OCI-LY7 (cell line): Measurements from ENCODE around the gene GAS7. TPM values are rescaled to one million over a fixed set of nuclear protein-coding genes. Genes with fewer than 3 reads are reported as not detected.

Source experiments
- BruUV-seq: library from RNA; stranded (reverse); fragments of 400-500 nt; replicated peaks from 2 replicates; lab custom pipeline; 2021; lab: Mats Ljungman, UMichigan
- CTCF ChIA-PET: fragments of 300-600 bp; sonication (Branson Sonifier 250); formaldehyde crosslinking; loops from one replicate; lab custom pipeline; 2022; ENCODE audit warnings: antibody characterized with exemption; ENCODE audit not compliant: unreplicated experiment; lab: Charles Lee
- POLR2A ChIA-PET: fragments of 300-600 bp; sonication (Branson Sonifier 250); formaldehyde crosslinking; loops from one replicate; lab custom pipeline; 2022; ENCODE audit warnings: antibody characterized with exemption; lab: Charles Lee
- DNase-seq: peaks from one replicate; pipeline ENCODE4 v3.0.0-alpha.2; 2015; ENCODE audit warnings: low spot score
- H2AFZ ChIP-seq: fragments of 200-600 bp; sonication (generic), shearing (Covaris generic); 2 replicates; pipeline ENCODE4 v1.6.1; 2014; ENCODE audit warnings: mild to moderate bottlenecking, antibody characterized with exemption, low read length, moderate library complexity
- H3K27ac ChIP-seq: fragments of 200-600 bp; sonication (generic); 2 replicates; pipeline ENCODE4 v1.5.1; 2014; ENCODE audit warnings: mixed run types, low read depth, mild to moderate bottlenecking, moderate library complexity, low read length, inconsistent platforms; ENCODE audit not compliant: poor library complexity, severe bottlenecking
- H3K36me3 ChIP-seq: fragments of 200-600 bp; sonication (generic); 2 replicates; pipeline ENCODE4 v1.6.1; 2014; ENCODE audit warnings: mild to moderate bottlenecking, antibody characterized with exemption, low read length, moderate library complexity, mixed read lengths; ENCODE audit not compliant: insufficient read depth
- H3K4me1 ChIP-seq: fragments of 200-600 bp; sonication (generic); 2 replicates; pipeline ENCODE4 v1.5.1; 2014; ENCODE audit warnings: mild to moderate bottlenecking, low read length; ENCODE audit not compliant: insufficient read depth, poor library complexity, severe bottlenecking
- H3K4me2 ChIP-seq: fragments of 200-600 bp; sonication (generic); 2 replicates; pipeline ENCODE4 v1.6.1; 2014; ENCODE audit warnings: mild to moderate bottlenecking, low read length
- H3K4me3 ChIP-seq: fragments of 200-600 bp; sonication (generic); 2 replicates; pipeline ENCODE4 v1.5.1; 2014; ENCODE audit warnings: mild to moderate bottlenecking, low read depth, low read length; ENCODE audit not compliant: poor library complexity, severe bottlenecking
- H3K79me2 ChIP-seq: fragments of 200-600 bp; sonication (generic); 2 replicates; pipeline ENCODE4 v1.6.1; 2016; ENCODE audit warnings: low read depth, mild to moderate bottlenecking, low read length, moderate library complexity, mixed read lengths; ENCODE audit not compliant: insufficient read depth
- H3K9me2 ChIP-seq: fragments of 200-600 bp; sonication (generic); 2 replicates; pipeline ENCODE4 v1.6.1; 2016; ENCODE audit warnings: mild to moderate bottlenecking, low read length, mixed read lengths; ENCODE audit not compliant: insufficient read depth
- H3K9me3 ChIP-seq: fragments of 200-600 bp; sonication (generic); 2 replicates; pipeline ENCODE4 v1.6.1; 2014; ENCODE audit warnings: mild to moderate bottlenecking, mixed run types, low read length, mixed read lengths
- H4K20me1 ChIP-seq: fragments of 200-600 bp; sonication (generic); 2 replicates; pipeline ENCODE4 v1.6.1; 2014; ENCODE audit warnings: mild to moderate bottlenecking, antibody characterized with exemption, low read length, moderate library complexity, mixed read lengths; ENCODE audit not compliant: insufficient read depth
- EZH2phosphoT487 ChIP-seq: fragments of 200-600 bp; sonication (generic); IDR thresholded peaks from 2 replicates; pipeline ENCODE4 v1.6.1; 2018; ENCODE audit warnings: low read depth, borderline replicate concordance, mild to moderate bottlenecking, mixed run types, antibody characterized with exemption, low read length, moderate library complexity, mixed read lengths
- intact Hi-C: fragments of 100-400 bp; cut with micrococcal nuclease; formaldehyde crosslinking; loops from one replicate; pipeline ENCODE4 v1.10.0; 2022; ENCODE audit not compliant: unreplicated experiment
- total RNA-seq, 2 experiments: library from RNA; depleted of rRNA in 1 of 2; stranded (reverse); fragments of >200 nt in 1 of 2; shearing (Covaris generic) in 1 of 2; gene quantifications; 2 replicates each; pipeline ENCODE4 v1.2.3, GENCODE V29; 2014 to 2022
- TF ChIP-seq, protein P1 (sequence below): fragments of 200-600 bp; sonication (generic); conservative IDR thresholded peaks from 2 replicates; pipeline ENCODE4 v1.5.1; 2014; ENCODE audit warnings: mild to moderate bottlenecking, antibody characterized with exemption, low read length, moderate library complexity, mixed read lengths

GAS7 gene
- total RNA-seq, 2 experiments from 2014 or later = 1.5 TPM; not detected in 1

DNA sequence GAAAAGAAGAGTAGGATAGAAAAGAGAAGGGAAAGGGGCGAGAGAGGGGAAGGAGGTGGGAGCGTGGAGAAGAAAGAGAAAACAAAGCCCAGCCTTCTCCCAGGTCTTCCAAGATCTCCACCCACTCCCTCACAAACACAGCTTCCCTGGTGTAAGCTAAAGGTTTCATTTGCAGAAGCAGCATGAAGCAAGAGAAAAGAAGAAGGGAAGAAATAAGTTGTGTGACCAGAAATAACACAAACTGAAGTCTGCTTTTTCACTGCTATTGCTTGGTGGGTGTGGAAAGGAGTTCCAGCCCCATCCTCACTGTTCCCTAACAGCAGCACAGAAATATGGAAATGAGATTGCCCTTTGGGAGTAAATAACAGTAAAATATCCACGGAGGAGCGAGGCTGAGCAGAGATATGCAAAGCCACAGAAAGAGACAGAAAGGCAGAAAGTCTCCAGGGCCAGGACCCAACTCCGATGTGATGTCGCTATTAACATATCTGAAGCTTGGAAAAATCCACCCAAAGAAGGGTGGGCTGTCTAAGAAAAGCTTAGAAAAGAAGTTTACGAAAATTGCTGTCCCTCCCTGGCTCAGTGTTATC lies 10.3 kb upstream of the GAS7 start:
- Histone ChIP-seq H3K4me1 (no peaks in the 10 kb centered on the region), H3K4me3 (no peak overlapping the region), H2AFZ (no peak overlapping the region), H3K9me2 (no peaks in the 10 kb centered on the region), H3K36me3 (no peaks in the 10 kb centered on the region), H3K9me3 (0 out of 2 replicates have a peak, but pooled peaks cover 4% of the 10 kb centered on the region), H3K4me2 (no peak overlapping the region), H3K27ac (no peak overlapping the region), H3K79me2 (no peaks in the 10 kb centered on the region), H4K20me1 (no peaks in the 10 kb centered on the region)
- no TSS peak for BruUV-seq
- intact Hi-C loops = no loop called here
- no peak for DNase-seq
- ChIA-PET POLR2A (interaction anchor here (0.7 kb wide), 1 partner anchor 9 kb away, joined by 3 read pairs; no protein-coding TSS in a partner anchor), CTCF (no interaction called here)
- TF ChIP-seq EZH2phosphoT487 = no peak
- TF ChIP-seq, protein P1, sequence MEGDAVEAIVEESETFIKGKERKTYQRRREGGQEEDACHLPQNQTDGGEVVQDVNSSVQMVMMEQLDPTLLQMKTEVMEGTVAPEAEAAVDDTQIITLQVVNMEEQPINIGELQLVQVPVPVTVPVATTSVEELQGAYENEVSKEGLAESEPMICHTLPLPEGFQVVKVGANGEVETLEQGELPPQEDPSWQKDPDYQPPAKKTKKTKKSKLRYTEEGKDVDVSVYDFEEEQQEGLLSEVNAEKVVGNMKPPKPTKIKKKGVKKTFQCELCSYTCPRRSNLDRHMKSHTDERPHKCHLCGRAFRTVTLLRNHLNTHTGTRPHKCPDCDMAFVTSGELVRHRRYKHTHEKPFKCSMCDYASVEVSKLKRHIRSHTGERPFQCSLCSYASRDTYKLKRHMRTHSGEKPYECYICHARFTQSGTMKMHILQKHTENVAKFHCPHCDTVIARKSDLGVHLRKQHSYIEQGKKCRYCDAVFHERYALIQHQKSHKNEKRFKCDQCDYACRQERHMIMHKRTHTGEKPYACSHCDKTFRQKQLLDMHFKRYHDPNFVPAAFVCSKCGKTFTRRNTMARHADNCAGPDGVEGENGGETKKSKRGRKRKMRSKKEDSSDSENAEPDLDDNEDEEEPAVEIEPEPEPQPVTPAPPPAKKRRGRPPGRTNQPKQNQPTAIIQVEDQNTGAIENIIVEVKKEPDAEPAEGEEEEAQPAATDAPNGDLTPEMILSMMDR = no peak

DNA sequence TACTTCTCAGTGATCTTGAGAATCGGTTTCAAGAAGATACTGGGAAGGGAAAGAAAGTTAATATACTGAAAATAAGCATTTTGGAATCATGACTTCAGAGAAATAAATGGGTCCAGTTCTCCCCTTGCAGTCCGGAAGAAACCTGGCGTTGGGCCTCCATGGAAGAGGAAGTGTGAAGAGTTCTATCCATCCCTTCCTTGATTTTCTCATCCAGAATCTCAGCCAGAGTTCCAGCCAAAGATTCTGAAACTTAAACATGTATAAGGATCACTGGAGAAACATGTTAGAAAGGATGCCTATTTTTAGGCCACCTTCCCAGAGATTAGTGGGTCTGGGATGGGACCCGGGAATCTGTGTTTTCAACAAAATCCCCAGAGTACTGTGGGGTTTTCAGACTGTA lies 8.7 kb upstream of the GAS7 start:
- H3K9me3 ChIP-seq = 0 out of 2 replicates have a peak, but pooled peaks cover 4% of the 10 kb centered on the region
- no peaks in the 10 kb centered on the region for H3K36me3 ChIP-seq
- BruUV-seq = no TSS peak
- H3K4me3 ChIP-seq = no peak overlapping the region
- no peak overlapping the region for H3K27ac ChIP-seq
- intact Hi-C loops = no loop called here
- ChIA-PET CTCF (no interaction called here), POLR2A (no interaction called here)
- H4K20me1 ChIP-seq = no peaks in the 10 kb centered on the region
- H3K79me2 ChIP-seq = no peaks in the 10 kb centered on the region
- H2AFZ ChIP-seq = no peak overlapping the region
- no peaks in the 10 kb centered on the region for H3K4me1 ChIP-seq
- no peak for DNase-seq
- no peaks in the 10 kb centered on the region for H3K9me2 ChIP-seq
- no peak overlapping the region for H3K4me2 ChIP-seq
- TF ChIP-seq, protein P1 = no peak
- TF ChIP-seq EZH2phosphoT487 = no peak

DNA sequence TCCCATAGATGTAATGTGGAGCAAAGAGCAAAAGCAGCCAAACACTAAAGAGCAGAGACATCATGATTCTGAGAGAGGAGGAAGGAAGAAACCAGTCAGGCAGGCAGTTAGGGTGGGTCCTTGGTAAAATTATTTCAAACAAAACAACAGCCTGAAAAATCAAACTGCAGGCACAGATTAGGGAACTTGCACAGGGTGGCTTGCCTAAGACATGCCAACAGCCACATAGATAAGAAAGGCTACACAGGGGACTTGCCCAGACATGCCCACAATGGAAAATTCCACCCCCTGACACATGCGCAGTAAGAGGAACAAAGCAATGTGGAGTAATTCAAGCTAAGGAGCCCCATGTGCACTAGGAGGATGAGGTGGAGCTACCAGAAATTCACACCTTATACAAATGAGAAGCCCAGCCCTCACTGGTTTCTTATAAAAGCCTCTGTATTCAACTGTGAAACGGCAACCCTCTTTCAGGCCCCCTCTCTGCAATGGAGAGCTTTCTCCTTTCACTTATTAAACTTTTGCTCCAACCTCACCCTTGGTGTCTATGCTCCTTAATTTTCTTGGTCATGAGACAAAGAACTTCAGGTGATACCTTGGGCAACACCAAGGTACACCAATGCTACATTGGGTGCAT lies 7.3 kb upstream of the GAS7 start:
- H2AFZ ChIP-seq = no peak overlapping the region
- no TSS peak for BruUV-seq
- 0 out of 2 replicates have a peak, but pooled peaks cover 4% of the 10 kb centered on the region for H3K9me3 ChIP-seq
- H3K27ac ChIP-seq = no peak overlapping the region
- intact Hi-C loops = no loop called here
- H3K36me3 ChIP-seq = no peaks in the 10 kb centered on the region
- H3K79me2 ChIP-seq = no peaks in the 10 kb centered on the region
- DNase-seq = no peak
- no peak overlapping the region for H3K4me2 ChIP-seq
- no peaks in the 10 kb centered on the region for H4K20me1 ChIP-seq
- H3K4me1 ChIP-seq = no peaks in the 10 kb centered on the region
- H3K9me2 ChIP-seq = no peaks in the 10 kb centered on the region
- POLR2A ChIA-PET = no interaction called here
- CTCF ChIA-PET = no interaction called here
- TF ChIP-seq, protein P1 = no peak
- TF ChIP-seq EZH2phosphoT487 = no peak
- H3K4me3 ChIP-seq = no peak overlapping the region
